K562 (cell line): ENCODE data around the gene STK24. TPM values are rescaled to one million over a fixed set of nuclear protein-coding genes. Genes with fewer than 3 reads are reported as not detected.

Source experiments
- ATAC-seq: fragments of 200-7000 bp; cut with Tn5 transposase; 3 replicates; pipeline ENCODE4 v1.9.1; 2020; ENCODE audit warnings: moderate library complexity
- BruUV-seq: library from RNA; stranded (reverse); fragments of 400-500 nt; replicated peaks from 2 replicates; lab custom pipeline; 2021; lab: Mats Ljungman, UMichigan
- CTCF ChIA-PET: fragments of 300-600 bp; formaldehyde crosslinking; extraction: SDS; loops from one replicate; lab custom pipeline; 2021; ENCODE audit warnings: low intra/inter-chr PET ratio; lab: Yijun Ruan, JAX
- POLR2A ChIA-PET: fragments of 300-600, 350-650 bp; sonication (Branson Sonifier 250); formaldehyde crosslinking; extraction: SDS; loops from one replicate; lab custom pipeline; 2021; ENCODE audit warnings: antibody characterized with exemption, inconsistent platforms; lab: Yijun Ruan, JAX
- DNase-seq, 4 experiments: peaks; one replicate each; pipeline versions ENCODE4 v3.0.0 to v3.0.0-alpha.2; 2011 to 2018; ENCODE audit warnings: low spot score in 3 of 4, mixed read lengths in 3 of 4; ENCODE audit errors: extremely low read depth in 1 of 4
- FAIRE-seq: peaks from 2 replicates; lab custom pipeline; 2011; peaks lifted over from hg19 to GRCh38; lab: Jason Lieb, UNC
- H2AFZ ChIP-seq: 2 replicates; pipeline ENCODE4 v1.6.0; 2011; ENCODE audit warnings: low read depth, low read length, control low read depth, inconsistent platforms
- H3K27ac ChIP-seq: fragments of 200-600 bp; 3 replicates; pipeline ENCODE4 v1.8.0; 2011; ENCODE audit warnings: low read depth, mild to moderate bottlenecking, control low read depth, inconsistent platforms, low read length, moderate library complexity, mixed read lengths; ENCODE audit errors: extremely low read depth
- H3K27me3 ChIP-seq, 2 experiments: fragments of 300-600 bp in 1 of 2; 2 replicates in 1 of 2; 3 replicates in 1 of 2; pipeline versions ENCODE4 v1.6.0 to v1.8.0; 2011; ENCODE audit warnings: inconsistent platforms in 2 of 2, low read length in 2 of 2, mild to moderate bottlenecking in 1 of 2, mixed read lengths in 1 of 2, moderate library complexity in 1 of 2; ENCODE audit not compliant: control insufficient read depth in 2 of 2, insufficient read depth in 2 of 2
- H3K36me3 ChIP-seq: fragments of 300-600 bp; 3 replicates; pipeline ENCODE4 v1.8.0; 2011; ENCODE audit warnings: mild to moderate bottlenecking, low read length, inconsistent platforms; ENCODE audit not compliant: control insufficient read depth, insufficient read depth
- H3K4me1 ChIP-seq, 2 experiments: fragments of 200-600 bp in 1 of 2; replicated peaks in 1 of 2; 2 replicates in 1 of 2; 3 replicates in 1 of 2; pipeline versions ENCODE4 v1.5.1 to v1.8.0; 2011; ENCODE audit warnings: inconsistent platforms in 2 of 2, low read length in 2 of 2, mild to moderate bottlenecking in 1 of 2, mixed read lengths in 1 of 2, moderate library complexity in 1 of 2; ENCODE audit not compliant: control insufficient read depth in 2 of 2, insufficient read depth in 2 of 2
- H3K4me2 ChIP-seq: 2 replicates; pipeline ENCODE4 v1.6.1; 2011; ENCODE audit warnings: low read length, control low read depth, inconsistent platforms, mixed read lengths; ENCODE audit not compliant: insufficient read depth
- H3K4me3 ChIP-seq: fragments of 200-600 bp; sonication (generic), shearing (Covaris generic); 2 replicates; pipeline ENCODE4 v1.5.1; 2016; ENCODE audit warnings: control low read depth, inconsistent platforms
- H3K79me2 ChIP-seq: fragments of 200-600 bp; 3 replicates; pipeline ENCODE4 v1.8.0; 2011; ENCODE audit warnings: low read length, inconsistent platforms; ENCODE audit not compliant: control insufficient read depth, insufficient read depth
- H3K9ac ChIP-seq, 2 experiments: 2 replicates each; pipeline versions ENCODE4 v1.6.0 to v1.6.1; 2011; ENCODE audit warnings: low read depth in 2 of 2, low read length in 2 of 2, control low read depth in 1 of 2, inconsistent platforms in 1 of 2, mild to moderate bottlenecking in 1 of 2, mixed read lengths in 1 of 2; ENCODE audit not compliant: insufficient read depth in 1 of 2
- H3K9me1 ChIP-seq: one replicate; pipeline ENCODE4 v1.6.0; 2011; ENCODE audit warnings: inconsistent platforms, mild to moderate bottlenecking, low read length, moderate library complexity; ENCODE audit not compliant: control insufficient read depth, insufficient read depth
- H3K9me3 ChIP-seq: replicated peaks from 2 replicates; pipeline ENCODE4 v1.5.1; 2011; ENCODE audit warnings: low read depth, low read length, inconsistent platforms; ENCODE audit not compliant: control insufficient read depth, insufficient read depth
- H4K20me1 ChIP-seq: replicated peaks from 2 replicates; pipeline ENCODE4 v1.6.1; 2011; ENCODE audit warnings: low read length, inconsistent platforms, mixed read lengths; ENCODE audit not compliant: control insufficient read depth, insufficient read depth
- CBFA2T2 ChIP-seq: fragments of 450-650 bp; conservative IDR thresholded peaks from 2 replicates; pipeline ENCODE4 v1.6.1; 2017; ENCODE audit warnings: mild to moderate bottlenecking
- CEBPG ChIP-seq, 3 experiments: fragments of 200-800 bp in 1 of 3; sonication (Bioruptor generic) in 1 of 3; sonication (generic) in 1 of 3; formaldehyde crosslinking in 1 of 3; IDR thresholded peaks in 2 of 3; conservative IDR thresholded peaks in 1 of 3; 2 replicates each; pipeline versions ENCODE4 v1.6.1 to v1.8.0; 2016 to 2022; ENCODE audit warnings: missing compliant biosample characterization in 2 of 3, missing genetic modification characterization in 2 of 3, mild to moderate bottlenecking in 1 of 3, missing genetic modification reagents in 1 of 3
- CREB5 ChIP-seq: fragments of 250-450 bp; sonication (Bioruptor Pico); IDR thresholded peaks from 2 replicates; pipeline ENCODE4 v1.5.0; 2020; ENCODE audit warnings: mild to moderate bottlenecking
- ID3 ChIP-seq, 2 experiments: fragments of 250-450 bp in 1 of 2; fragments of 450-650 bp in 1 of 2; sonication (Bioruptor Pico) in 1 of 2; IDR thresholded peaks; 2 replicates each; pipeline versions ENCODE4 v1.6.1 to v1.8.0; 2016 to 2021; ENCODE audit warnings: mild to moderate bottlenecking in 2 of 2, moderate library complexity in 2 of 2, missing compliant biosample characterization in 1 of 2, missing genetic modification characterization in 1 of 2
- MYC ChIP-seq, 2 experiments: fragments of 250-450 bp in 1 of 2; sonication (Bioruptor Pico) in 1 of 2; IDR thresholded peaks; 2 replicates each; pipeline versions ENCODE4 v1.5.1 to v1.6.1; 2012 to 2021; ENCODE audit warnings: low read depth in 2 of 2, borderline replicate concordance in 1 of 2, improper control_type of control experiment in 1 of 2, low read length in 1 of 2, mild to moderate bottlenecking in 1 of 2, moderate library complexity in 1 of 2
- RBM25 ChIP-seq: fragments of 200-400 bp; formaldehyde crosslinking; IDR thresholded peaks from 2 replicates; pipeline ENCODE4 v1.6.1; 2018; ENCODE audit warnings: low read length, low read depth, moderate library complexity; ENCODE audit not compliant: severe bottlenecking
- SMARCC2 ChIP-seq: fragments of 450-650 bp; IDR thresholded peaks from 2 replicates; pipeline ENCODE4 v1.6.1; 2017; ENCODE audit warnings: antibody characterized with exemption, moderate library complexity, mild to moderate bottlenecking, low read depth
- TAL1 ChIP-seq: fragments of 450-650 bp; IDR thresholded peaks from 2 replicates; pipeline ENCODE4 v1.6.1; 2016; ENCODE audit warnings: mild to moderate bottlenecking
- TRIM24 ChIP-seq, 2 experiments: fragments of 450-650 bp; IDR thresholded peaks; 2 replicates each; pipeline ENCODE4 v1.6.1; 2016
- ZKSCAN1 ChIP-seq: fragments of 150-350 bp; IDR thresholded peaks from 2 replicates; pipeline ENCODE4 v1.6.1; 2016; ENCODE audit warnings: low read depth, low read length
- ZNF699 ChIP-seq: fragments of 250-450 bp; sonication (Bioruptor Pico); IDR thresholded peaks from 2 replicates; pipeline ENCODE4 v1.8.0; 2021; ENCODE audit warnings: mild to moderate bottlenecking, moderate library complexity; ENCODE audit not compliant: insufficient replicate concordance
- ZNF75A ChIP-seq: fragments of 450-650 bp; formaldehyde crosslinking; IDR thresholded peaks from 2 replicates; pipeline ENCODE4 v1.4.0; 2020; ENCODE audit warnings: mild to moderate bottlenecking
- WGBS: fragments of 100-300 bp; shearing (Covaris generic); methylation state at CpG from one replicate; pipeline ENCODE4 v1.1.6; 2016; ENCODE audit warnings: low coverage, mixed read lengths; ENCODE audit not compliant: insufficient coverage; ENCODE audit errors: missing lambda C conversion rate; 5-methylcytosine and 5-hydroxymethylcytosine counted together
- in situ Hi-C: fragments of 300-500 bp; cut with MboI; formaldehyde crosslinking; loops from 4 replicates; pipeline ENCODE4 v1.15.0; 2018; ENCODE audit warnings: inconsistent platforms, mixed read lengths
- intact Hi-C: fragments of 100-400 bp; cut with micrococcal nuclease; formaldehyde crosslinking; loops from 2 replicates; pipeline ENCODE4 v1.14.2; 2022
- polyA plus RNA-seq, 8 experiments: library from polyadenylated mRNA; depleted of rRNA in 4 of 8; stranded (reverse) in 5 of 8; unstranded in 3 of 8; fragments of >200 nt; fragmentation: Nextera tagmentation in 2 of 8; fragmentation: Illumina TruSeq in 1 of 8; extraction: Ambion mirVana in 2 of 8; extraction: Trizol in 1 of 8; gene quantifications; 2 replicates each; pipeline versions ENCODE4 v1.2.1 to v1.2.3, GENCODE V29; 2011 to 2014; ENCODE audit warnings: inconsistent platforms in 1 of 8, missing spikeins in 1 of 8
- total RNA-seq, 7 experiments: library from RNA; depleted of rRNA in 6 of 7; stranded (reverse); fragments of >200 nt in 6 of 7; fragmentation: Illumina TruSeq in 2 of 7; extraction: Trizol in 2 of 7; gene quantifications; 2 replicates each; pipeline versions ENCODE4 v1.2.1 to v1.2.3, GENCODE V29; 2011 to 2021; ENCODE audit warnings: low replicate concordance in 1 of 7
- TF ChIP-seq, protein P1 (sequence below), 2 experiments: fragments of 450-650 bp in 1 of 2; sonication (generic) in 1 of 2; formaldehyde crosslinking in 1 of 2; IDR thresholded peaks in 1 of 2; conservative IDR thresholded peaks in 1 of 2; 2 replicates each; pipeline versions ENCODE4 v1.6.1 to v1.8.1; 2016 to 2023; ENCODE audit warnings: mild to moderate bottlenecking in 2 of 2, moderate library complexity in 2 of 2, inconsistent platforms in 1 of 2, missing genetic modification reagents in 1 of 2

Gene STK24
- total and polyA plus RNA-seq, 9 of the 15 experiments (the other 6 are each of a cell fraction or from before 2014, with no cell fraction given) = 3.8 to 78.4 (median 28.2) TPM

DNA sequence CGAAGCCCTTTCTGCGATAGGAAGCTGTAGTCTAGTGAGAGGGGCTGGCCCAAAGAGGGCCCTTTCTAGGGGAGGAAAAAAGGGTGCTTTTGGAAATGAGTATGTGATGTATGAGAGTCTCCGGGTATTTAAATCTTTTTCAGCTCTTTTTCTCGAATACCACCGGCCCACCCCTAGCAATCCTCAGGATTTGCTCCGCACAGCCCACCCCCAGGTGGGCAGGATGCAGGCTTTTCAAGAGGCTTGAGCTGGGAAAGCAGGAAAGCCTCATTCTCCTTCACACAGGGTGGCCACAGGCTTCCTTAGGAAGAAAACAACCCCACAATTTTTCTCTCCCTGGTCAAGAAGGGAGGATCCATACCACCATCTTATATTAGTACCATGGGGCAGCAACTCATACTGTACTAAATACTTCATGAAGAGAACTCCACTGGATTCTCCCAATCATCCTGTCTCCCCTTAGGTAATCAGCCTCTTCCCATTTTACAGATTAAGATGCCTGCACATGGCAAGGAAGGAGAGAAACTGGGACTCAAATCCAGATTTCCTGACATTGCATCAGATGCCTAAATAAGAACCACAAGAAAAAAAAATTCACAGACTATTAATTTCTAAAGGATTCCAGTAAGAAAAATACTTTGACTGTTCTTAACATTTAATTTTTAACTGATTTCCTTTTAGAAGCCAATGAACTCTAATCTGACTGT lies 84.4 kb downstream of the STK24 start:
- Histone ChIP-seq H3K27ac (no peak overlapping the region), H3K9me1 (peaks cover 4% of the 10 kb centered on the region), H3K4me3 (no peak overlapping the region), H2AFZ (no peak overlapping the region), H3K4me2 (no peak overlapping the region), H3K36me3 (no peaks in the 10 kb centered on the region), H3K9me3 (no peaks in the 10 kb centered on the region), H3K27me3 (no peaks in the 10 kb centered on the region), H3K79me2 (peaks cover 56% of the 10 kb centered on the region), H4K20me1 (peaks cover 4% of the 10 kb centered on the region; the same call in 1 of the 2 replicates), H3K9ac (no peak overlapping the region), H3K4me1 (peaks cover 0 to 8% of the 10 kb centered on the region in 2 experiments; a peak in 2 of 5 replicates)
- CTCF ChIA-PET = interaction anchor here (0.5 kb wide), 1 partner anchor 15 kb away, joined by 3 read pairs; no protein-coding TSS in a partner anchor
- peak; percentile 57; the same call in 1 of the 2 replicates for TF ChIP-seq CEBPG (CRISPR knock-in tag; IDR thresholded peaks at IDR 0.05)
- TF ChIP-seq CEBPG (tag; conservative IDR thresholded peaks at IDR 0.05 in 1 of 2, IDR thresholded peaks at IDR 0.05 in 1 of 2) = peak in 1 of 2 experiments; percentile 82; a peak in 2 of 4 replicates
- peak; percentile 77 for TF ChIP-seq MYC (IDR thresholded peaks at IDR 0.05; ENCODE audit: low read depth, low read length)
- no peak for TF ChIP-seq MYC (CRISPR knock-in tag; IDR thresholded peaks at IDR 0.05; ENCODE audit: borderline replicate concordance, low read depth)
- TF ChIP-seq ZNF75A (CRISPR knock-in tag) = no peak
- TF ChIP-seq RBM25 = peak; percentile 18
- peak in 1 of 2 experiments; percentile 20; a peak in 2 of 4 replicates for TF ChIP-seq TRIM24 (IDR thresholded peaks at IDR 0.05)
- no peak for TF ChIP-seq ID3 (CRISPR knock-in tag; IDR thresholded peaks at IDR 0.05)
- TF ChIP-seq ID3 (tag; IDR thresholded peaks at IDR 0.05) = no peak
- no peak for TF ChIP-seq CREB5 (CRISPR knock-in tag)
- no peak for TF ChIP-seq TAL1
- no peak for TF ChIP-seq ZNF699 (CRISPR knock-in tag)
- TF ChIP-seq, protein P1, sequence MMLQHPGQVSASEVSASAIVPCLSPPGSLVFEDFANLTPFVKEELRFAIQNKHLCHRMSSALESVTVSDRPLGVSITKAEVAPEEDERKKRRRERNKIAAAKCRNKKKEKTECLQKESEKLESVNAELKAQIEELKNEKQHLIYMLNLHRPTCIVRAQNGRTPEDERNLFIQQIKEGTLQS (IDR thresholded peaks at IDR 0.05) = peak; percentile 38; the same call in 1 of the 2 replicates
- TF ChIP-seq, protein P1 (CRISPR knock-in tag; conservative IDR thresholded peaks at IDR 0.05) = no peak
- TF ChIP-seq CBFA2T2 = no peak
- TF ChIP-seq SMARCC2 = no peak
- no peak for TF ChIP-seq ZKSCAN1
- BruUV-seq = no TSS peak
- POLR2A ChIA-PET = no interaction called here
- FAIRE-seq = no peak
- intact Hi-C loops (no loop called here), in situ Hi-C loops (no loop called here)
- no peak for DNase-seq
- ATAC-seq = peak; percentile 23; the same call in 1 of the 3 replicates
- 88% methylated on average over 5 of the region's 6 CpGs for WGBS
